ENCODE data around the gene EVX1.

Gene EVX1

DNA sequence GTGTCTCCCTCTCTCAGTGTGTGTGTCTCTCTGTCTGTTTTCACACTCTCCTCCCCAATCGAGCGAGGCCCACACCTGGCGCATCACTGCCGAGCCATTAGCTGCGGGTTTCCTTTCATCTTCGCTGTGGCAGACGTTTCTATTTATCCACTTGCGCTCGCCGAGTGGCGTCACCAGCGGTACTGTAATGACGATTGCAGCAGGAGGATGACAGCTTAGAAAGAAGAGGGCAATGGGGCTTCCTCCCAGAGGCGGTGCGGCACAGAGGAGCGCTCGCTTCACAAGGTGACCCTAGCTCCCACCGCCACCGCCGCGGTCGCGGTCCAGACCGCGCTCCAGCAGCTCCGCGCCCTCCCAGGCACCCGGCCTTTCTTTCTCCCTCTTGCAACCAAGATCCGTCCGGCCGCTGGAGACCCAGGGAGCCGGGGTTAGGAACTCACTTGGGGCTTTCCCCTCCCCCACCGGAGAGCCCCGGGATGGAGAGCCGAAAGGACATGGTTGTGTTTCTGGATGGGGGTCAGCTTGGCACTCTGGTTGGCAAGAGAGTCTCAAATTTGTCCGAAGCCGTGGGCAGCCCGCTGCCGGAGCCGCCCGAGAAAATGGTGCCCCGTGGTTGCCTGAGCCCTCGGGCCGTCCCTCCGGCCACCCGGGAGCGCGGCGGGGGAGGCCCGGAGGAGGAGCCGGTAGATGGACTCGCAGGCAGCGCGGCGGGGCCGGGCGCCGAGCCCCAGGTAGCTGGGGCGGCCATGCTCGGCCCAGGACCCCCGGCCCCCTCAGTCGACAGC, at the start of gene EVX1:
Gene EVX1, plus strand, starts transcription at position 248 of the 785 bp plus-strand sequence. Its CDS starts 229 bp downstream, at position 477.
- no peak for DNase-seq (ENCODE audit: low read depth in 2 of 2)

DNA sequence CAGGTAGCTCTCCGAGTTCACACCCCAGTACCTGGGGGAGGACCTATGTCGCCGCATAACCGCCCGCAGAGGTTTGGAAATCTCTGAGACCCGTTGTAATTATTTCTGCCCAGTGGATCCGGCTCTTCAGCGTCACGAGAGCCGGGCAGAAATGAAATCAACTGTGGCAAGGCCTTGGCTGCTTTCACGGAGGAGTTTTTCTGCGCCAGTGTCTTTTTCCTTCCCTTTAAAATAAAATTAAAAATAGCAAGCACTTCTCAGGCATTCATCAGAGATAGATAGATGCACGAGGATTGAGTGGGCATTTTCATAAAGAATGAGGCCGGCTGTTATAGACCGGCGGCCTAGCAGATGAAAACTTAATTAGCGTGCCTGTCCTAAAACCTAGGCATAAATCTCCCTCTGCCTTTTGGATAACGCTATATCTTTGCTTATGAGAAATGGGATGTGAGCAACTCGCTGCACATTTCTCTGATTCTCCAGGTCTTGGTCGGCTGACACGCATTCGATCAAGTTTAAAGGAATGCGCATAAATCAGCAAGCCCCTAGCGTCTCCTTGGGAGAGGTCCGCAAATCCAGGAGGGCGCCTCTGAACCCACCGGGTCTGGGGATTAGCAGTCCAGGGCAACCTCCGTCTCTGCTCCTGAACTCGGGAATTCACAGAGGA, 49.1 kb upstream of the EVX1 start:
- DNase-seq (ENCODE audit: low read depth in 2 of 2): no peak

DNA sequence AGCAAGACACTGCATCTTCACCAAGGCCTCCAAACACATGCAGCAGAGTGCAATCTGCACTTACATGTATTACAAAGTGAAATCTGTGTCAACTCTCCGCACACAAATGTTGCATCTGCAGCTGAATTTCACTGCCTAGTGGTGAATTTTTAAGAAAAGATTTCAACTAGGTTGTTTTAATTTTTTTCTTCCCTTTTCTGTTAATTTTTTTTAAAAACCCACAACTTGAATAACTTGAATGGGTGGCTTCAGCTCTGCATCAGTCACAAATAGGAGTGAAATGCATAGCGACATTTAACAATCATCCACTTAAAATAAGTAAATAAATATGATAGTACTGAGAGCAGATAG, 48.6 kb upstream of the EVX1 start:
- no peak for DNase-seq (ENCODE audit: low read depth in 2 of 2)

DNA sequence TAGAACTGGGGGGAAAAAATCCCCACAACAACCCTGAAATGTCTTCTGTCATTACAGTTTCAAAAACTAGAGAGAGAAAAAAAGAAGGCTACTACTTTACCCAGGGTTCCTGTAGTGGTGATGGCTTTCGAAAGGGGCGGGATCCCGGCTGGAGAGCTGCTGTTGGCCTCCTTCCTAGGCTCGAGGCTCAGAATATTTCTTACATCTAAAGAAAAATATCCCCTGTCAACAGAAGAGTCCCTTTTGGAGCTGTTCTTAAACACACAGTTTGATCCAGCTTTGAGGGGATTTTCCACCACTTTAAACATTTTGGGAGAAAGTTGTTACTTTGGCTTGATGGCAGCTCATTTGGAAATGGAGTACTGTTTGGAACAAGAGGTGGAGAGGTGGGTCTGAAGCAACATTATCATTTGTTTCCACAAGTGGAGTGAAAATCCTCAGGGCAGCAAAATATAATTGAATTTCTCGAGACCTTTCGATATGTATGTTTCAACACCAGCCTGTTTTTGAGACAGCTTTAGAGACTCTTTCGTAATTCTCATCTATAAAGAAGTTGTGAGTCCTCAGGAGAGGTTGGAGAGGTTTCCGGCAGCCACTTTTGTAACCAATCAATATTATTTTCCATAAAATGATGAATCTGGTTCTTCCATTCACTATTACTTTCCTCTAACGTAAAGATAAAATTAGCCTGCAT, 47.8 kb upstream of the EVX1 start:
- DNase-seq (ENCODE audit: low read depth in 2 of 2): no peak

DNA sequence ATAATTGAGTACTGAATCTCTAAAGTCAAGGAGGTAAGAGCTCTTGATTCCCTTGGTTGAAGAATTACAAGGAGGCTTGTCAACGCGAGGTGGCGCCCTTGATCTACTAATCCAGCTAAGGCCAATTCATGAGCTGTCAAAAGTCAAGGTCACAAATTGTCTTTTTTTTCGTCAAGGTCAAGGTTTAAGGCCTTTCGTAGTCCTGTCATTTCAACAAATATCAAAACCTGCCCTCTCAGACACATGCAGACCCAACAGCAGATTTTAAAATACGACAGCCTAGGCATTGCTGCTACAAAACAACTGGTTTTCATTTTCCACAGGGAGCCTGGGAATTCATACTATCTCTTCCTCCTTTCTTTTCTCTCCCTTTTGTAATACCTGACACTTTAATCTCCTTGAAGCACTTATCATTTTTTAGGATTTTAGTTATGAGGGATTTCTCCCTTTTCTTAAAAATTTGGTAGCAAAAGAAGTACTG, 46.3 kb upstream of the EVX1 start:
- DNase-seq (ENCODE audit: low read depth in 2 of 2): no peak

DNA sequence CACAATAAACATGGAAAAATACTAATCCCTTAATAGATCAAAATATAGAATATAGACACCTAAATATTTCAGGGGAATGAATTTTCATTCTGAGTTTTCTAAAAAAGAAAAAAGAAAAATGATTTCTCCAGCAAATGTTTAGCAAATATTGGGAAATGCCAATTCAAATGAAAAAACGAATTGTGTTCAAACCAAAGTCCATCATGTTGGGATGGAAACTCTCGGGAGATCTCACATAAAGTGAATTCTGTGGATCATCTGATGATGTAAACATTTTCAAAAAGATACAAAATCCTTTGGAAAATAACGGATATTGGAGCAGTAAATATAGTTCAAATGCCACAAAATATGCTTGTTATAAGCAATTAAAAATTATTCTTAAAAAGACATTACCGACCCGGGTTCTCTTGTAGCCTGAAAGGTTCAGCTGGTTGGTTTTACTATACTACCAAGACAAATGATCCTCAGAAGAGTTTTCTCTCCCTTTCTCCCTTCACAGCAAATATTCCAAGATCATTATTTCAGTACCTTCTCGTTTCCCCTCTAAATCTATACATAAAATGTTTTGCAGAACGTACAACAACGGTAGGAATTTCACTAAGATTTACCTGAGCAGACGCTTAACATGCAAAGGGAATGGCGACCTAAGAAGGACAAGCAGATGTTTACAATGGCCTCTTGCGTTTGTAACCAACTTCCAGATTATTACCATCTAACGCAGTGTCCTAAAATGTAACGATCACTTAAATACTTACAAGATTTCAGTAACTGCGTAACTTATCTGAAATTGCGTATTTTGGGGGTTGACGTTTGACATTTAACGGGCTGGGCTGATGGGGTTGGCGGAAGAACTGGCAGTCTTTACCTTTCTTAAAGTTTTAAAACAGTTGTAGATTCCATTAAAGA, 45.2 kb upstream of the EVX1 start:
- DNase-seq (ENCODE audit: low read depth in 2 of 2): no peak

DNA sequence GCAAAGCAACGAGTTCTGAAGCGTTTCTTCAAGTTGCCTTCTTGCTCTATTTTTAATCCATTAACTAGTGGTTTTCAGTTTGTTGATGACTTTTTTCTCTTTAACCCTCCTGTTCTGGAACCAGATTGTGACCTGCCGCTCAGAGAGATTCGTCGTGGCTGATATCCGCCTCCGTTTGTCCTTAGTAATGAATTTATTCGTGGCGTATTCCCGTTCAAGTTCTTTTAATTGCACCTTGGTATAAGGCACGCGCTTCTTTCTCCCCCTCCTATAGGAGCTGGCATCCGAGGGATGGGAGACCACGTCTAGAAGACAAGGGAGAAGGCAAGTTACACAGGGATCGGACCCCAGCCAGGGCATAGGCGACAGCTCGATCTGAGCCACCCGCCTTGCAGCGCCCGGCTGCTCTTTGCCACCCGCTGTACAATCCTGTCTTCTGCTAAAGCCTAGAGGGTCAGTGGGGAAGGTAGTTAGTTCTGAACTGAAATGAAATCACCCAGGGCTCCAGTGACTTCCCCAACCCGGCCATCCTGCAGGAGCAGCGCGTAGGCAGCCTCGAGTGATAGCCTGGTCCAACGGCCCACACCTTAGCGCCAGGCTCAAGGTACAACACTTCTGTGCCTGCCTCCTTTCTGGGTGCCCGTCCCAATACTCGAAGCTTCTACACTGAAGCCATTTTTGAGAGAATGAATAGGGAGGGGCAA, 44.3 kb upstream of the EVX1 start:
- DNase-seq (ENCODE audit: low read depth in 2 of 2): no peak

DNA sequence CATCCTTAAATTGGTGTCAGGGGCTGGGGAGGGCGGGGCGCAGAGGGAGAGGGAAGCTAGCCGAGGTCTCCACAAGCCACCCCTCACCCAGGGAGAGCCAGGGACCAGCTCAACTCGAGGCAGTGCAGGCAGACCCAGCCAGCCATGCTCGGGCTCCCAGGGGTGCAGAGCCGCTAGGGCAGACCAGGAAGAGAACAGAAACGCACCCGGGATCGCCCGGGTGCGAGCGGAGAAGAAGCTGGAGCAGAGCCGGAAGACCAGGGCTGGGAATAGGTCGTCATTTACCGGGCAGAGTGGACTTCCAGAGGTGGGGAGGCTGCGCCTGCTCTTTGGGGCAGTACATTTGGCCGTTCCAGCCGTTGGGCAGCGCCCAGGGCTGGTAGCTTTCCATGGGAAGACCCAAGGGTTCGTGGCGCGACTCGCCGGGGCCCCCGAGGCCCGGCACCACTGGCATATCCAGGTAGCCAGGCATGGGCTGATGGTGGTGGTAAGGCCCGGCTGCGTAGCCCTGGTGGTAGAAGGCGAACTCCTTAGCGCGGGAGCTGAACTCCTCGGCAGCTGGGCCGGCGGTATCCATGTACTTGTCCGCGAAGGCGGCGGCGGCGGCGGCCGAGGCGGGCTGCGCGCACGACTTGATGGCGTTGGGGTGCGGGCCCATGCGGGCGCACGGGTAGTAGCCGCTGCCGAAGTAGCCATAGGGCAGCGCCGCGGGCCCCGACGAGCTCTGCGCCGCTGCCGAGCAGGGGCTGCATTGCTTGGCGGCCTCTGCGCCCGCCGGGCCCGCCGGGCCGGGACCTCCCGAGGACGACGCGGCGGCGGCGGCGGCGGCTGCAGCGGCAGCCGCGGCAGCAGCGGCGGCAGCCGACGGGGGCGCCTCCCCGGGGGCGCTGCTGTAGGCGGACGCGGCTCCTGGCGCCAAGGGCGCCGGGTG, 43.5 kb upstream of the EVX1 start:
- DNase-seq (ENCODE audit: low read depth in 2 of 2): no peak

DNA sequence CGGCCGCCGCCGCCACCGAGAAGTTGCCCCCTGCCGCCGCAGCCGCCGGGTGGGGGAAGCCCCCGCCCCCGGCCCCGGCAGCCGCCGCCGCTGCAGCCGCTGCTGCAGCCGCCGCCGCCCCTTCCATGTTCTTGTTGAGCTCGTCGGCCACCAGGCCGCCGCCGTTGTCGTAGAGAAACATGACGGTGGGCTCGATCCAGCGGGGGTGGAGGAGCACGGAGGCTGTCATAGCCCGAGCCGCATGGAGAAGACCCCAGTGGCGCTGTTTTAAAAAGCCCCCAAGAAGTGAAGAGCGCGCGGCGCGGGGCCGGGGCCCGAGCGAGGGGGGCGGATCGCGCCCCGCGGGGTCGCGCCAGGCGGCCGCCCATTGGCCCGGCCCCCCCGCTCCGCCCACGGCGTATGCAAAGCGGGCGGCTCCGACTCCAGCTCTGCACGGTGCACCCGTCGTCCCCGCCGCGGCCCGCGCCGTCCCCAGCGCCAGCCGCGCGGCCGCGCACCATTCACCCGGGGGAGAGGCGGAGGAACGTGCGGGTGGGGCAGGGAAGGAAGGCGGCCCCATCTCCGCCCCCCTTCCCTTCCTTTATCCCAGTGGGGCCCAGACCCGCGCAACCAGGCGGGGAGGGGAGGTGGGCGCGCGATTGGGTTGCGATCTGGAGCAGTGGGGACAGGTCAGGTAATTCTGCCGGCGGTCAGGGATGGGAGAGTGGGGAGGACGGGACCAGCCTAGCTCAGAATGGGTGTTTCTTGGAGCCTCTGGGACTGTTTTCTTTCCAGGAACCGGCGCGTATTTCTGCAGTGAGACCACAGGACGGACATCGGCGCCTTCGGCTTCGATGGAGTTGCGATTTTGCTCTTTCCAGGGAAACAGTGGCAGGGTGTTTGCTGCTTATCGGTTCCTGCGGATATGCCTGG, 42.5 kb upstream of the EVX1 start, which contains the start of gene HOXA13:
Gene HOXA13, minus strand, starts transcription at position 243 of the 912 bp plus-strand sequence. Its CDS starts 14 bp downstream, at position 229.
- DNase-seq (ENCODE audit: low read depth in 2 of 2): no peak

DNA sequence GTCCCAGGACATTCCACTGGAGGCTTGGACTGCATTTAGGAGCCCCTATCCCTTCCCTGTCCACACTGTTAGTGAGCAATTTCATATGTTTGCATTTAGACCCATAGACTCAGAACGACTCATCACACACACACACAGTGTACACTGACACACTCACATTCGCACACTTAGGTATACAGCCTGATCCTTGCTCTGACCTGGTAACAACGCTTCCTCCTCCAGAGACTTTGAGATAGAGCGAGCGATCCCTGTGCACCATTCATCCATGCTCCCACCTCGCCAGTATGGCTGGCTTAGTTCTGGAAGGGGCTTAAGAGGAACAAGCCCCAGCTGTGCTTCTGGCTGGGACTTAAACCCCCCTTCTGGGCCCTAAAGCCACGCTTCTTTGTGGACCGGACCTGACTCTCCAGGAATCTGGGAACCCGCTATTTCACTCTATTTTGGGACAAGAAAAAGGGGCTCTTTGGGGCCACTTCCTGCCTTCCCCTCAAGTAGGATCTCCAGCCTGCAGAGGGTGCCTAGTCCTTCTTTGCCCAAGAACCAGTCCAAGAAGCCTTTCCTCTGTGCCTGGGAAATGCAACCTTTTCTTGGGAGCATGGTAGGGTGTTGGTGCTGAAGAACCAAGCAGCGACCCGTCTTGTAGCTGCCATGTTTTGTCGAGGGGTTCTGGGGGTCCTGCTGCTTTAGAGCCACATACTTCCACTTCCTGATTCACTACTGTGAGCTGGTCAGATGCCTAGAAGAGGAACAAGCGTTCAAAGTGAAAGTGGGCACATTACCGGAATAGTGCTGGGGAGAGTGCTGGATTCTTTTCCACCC, 41.6 kb upstream of the EVX1 start:
- no peak for DNase-seq (ENCODE audit: low read depth in 2 of 2)

DNA sequence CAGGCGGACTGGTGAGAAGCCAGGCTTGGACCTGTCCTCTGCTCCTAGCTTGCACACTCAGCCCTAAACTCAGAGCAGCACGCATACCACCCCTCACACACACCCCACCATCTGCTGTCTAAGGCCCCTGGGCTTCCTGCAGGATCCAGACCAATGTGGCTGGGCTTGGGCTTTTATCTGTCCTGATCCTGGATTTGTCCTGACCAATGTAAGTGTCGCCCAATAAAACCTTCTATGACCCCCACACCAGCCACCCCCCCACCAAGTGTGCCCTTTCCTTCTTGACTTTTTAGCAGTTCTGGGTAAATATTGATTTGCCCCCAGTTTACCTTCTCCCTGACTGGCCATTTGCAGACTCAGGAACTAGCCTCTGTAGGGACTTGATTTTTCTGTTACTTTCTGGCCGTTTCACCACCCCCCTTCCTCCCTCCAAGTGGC, 41.0 kb upstream of the EVX1 start:
- no peak for DNase-seq (ENCODE audit: low read depth in 2 of 2)

DNA sequence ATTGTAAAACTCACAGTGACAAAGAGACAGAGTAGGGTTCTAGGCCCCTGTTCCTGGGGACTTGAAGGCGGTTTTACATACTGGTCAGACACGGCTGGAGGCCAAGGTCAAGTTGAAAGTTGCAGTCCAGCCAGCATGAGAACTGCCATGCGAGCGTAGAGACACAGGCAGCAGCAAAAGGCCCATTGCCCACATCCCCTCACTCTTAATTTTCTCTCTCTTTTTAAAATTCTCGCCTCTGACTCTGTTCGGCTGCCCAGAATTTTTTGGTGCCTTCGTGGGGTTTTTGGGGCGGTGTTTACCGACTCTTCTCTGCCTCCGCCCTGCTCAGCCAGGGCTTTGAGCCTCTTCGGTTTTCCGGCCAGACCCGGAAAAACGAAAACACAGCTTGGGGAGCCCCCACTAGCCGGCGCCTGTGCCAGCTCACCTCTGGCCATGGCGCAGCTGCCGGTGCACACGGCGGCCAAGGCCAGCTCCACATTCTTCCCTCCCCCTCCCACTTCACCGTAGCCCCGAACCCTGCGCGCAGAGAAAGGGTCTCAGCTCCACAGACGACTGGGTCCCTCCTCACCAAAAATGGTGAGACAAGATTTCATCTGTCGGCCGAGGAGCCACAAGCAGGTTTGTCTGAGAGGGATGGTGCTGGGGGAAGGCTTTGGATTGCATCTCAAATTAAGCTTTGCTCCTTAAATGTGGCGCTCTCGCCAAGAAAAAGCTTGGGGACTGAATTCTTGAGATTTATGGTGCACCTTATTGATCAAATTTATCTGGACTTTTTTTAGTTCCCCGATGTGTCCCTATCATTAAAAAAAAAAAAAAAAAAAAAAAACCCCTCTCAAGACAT, 40.4 kb upstream of the EVX1 start:
- DNase-seq (ENCODE audit: low read depth in 2 of 2): no peak

DNA sequence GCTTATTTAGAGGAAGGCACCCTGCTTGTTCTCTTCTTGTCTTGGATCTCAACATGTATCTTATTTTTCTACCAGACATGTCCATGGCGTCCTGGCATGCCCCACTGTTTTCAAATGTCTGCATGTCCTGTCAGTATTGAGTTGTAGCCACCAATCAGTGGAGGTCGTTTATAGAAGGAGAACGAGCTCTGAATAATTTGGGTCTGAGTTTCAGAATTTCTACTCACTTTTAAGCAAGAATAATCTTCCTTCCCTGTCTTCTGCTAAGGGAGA, 39.8 kb upstream of the EVX1 start:
- no peak for DNase-seq (ENCODE audit: low read depth in 2 of 2)

DNA sequence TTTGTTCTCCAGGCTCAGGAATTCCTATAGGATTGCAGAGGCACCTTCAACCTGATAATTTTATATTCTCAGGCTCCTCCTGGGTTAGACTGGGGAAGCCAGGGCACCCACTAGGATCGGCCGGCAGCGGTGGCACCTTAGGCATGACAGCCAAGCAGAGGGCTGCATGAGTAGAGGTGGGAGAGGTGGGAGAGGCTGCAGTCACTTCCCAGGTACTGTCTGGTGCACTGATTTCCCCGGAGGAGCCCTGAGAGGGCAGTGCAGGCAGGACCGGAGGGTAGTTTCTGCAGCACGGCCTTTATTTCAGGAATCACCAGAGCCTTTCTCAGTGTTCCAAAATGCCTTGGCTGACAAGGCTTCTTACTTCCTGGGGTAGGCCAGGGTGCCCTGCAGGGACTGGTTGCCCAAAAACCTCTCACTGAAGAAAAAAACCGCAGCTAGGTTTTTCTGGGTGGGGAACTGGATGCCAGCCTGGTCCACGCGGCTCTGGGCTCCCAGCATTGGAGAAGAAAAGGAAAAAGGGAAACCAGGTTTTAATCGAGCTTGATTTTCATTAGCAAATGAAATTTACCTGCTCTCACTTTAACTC, 39.1 kb upstream of the EVX1 start:
- no peak for DNase-seq (ENCODE audit: low read depth in 2 of 2)

DNA sequence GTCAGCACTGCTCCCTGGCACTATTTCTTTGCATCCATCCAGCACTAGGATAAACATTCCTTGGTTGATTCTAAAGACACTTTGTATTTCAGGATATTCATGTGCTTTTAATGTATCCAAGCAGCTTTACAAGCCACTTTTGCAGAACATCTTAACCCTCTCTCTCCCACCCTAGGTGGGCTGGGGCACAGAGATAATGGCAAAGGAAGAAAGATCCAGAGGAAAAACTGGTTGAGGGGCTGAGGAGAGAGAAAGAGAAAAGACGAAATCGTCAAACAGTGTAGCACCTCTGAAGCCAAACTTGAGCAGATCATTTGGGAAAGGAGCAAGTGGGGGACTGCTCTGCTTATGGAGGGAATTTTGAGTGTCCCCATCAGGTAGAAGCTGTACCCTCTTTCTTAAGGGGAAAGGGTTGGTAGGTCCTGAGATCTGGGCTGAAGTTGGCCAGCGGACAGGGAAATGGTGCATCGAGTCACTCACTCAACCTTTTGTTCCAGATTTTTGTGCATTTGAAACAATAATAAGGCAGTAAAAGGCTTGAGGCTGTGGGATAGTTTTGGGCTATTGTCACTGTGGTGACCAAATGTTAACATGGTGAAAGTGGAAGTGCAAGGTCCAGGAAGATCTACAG, 38.5 kb upstream of the EVX1 start:
- DNase-seq (ENCODE audit: low read depth in 2 of 2): no peak

DNA sequence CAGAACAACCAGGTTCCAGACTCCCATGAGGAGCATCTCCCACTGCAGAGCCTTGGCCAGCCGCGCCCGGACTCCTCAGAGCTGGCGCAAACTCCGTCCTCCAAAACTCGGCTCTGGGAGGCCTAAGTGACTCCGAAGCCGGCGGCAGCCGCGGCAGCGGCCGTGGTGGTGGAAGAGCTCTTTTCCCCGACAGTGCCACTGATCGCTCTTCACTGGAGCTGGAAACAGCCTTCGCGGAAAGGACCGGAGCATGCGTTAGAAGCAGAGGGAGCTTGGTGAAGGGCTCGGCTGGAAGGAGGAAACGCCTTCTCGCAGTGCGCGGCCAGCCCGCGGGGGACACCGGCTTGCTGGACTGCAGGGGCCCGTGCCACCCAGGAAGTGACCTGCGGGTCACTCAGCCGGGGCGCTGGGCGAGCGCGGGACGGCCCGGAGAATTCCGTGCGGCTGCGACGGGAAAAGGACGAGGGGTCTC, 37.7 kb upstream of the EVX1 start:
- no peak for DNase-seq (ENCODE audit: low read depth in 2 of 2)
